ENCODE data around the gene RPL26. TPM values are rescaled to one million over a fixed set of nuclear protein-coding genes. Genes with fewer than 3 reads are reported as not detected.

Gene RPL26
- 2,352 and 2,379 TPM in 2 replicates for total RNA-seq

DNA sequence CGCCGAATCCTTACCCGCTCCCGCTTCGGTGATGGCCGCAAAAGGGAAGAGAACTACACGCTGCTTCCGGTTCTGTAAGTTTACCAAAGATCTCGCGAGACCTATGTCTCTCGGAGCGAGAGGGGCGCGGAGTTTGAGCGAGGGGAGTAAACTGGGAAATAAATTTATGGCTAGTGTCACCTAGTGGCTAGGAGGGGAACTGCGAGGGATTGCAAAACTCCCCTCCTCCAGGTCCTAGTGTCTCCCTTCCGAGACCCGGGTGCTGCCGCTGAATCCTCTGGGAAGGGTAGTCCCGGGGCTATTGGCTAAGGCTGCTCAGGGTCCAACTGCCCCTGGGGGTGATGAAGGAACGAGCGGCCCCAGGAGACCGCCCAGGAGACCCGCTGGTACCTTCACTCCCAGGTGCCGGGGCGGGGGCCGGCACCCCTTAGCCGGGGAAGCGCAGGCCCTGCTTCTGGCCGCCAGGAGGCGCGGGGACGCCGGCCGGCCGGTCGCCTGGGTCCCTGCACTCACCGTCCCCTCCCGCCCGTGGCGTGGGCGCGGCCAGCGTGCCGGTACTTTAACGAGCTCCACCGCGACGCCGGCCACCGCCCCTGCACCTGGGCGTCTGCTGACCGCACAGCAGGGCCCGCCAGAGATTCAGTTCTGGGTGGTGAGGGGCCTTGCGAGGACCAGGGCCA lies at the start of gene RPL26:
RPL26 (minus strand) TSS at position 51 of the 680 bp plus-strand sequence. CDS start 883 bp downstream, outside the sequence.
- H3K27me3 Mint-ChIP-seq (ENCODE audit: low read depth) = no peaks in the 10 kb centered on the region
- intact Hi-C loops (cut with micrococcal nuclease) = loop anchor here (1.0 to 10.0 kb wide), 4 partner anchors 52 to 364 kb away; partner anchors contain the start of gene NDEL1
- H3K27ac Mint-ChIP-seq = peak within 1 kb of the TSS; percentile 96
- H3K4me3 Mint-ChIP-seq (ENCODE audit: low read depth) = peak within 1 kb of the TSS; percentile 99
- DNase-seq (ENCODE audit: low spot score) = peak; percentile 94
- H3K4me1 Mint-ChIP-seq (ENCODE audit: low read depth) = peaks cover 33% of the 10 kb centered on the region
- H3K9me3 Mint-ChIP-seq = no peaks in the 10 kb centered on the region
- peaks cover 49% of the 10 kb centered on the region for H3K36me3 Mint-ChIP-seq (ENCODE audit: low read depth)

GRCh38 chr17:8430966-8431365 lies 48.0 kb upstream of the RPL26 start:
- no peak overlapping the region for H3K4me3 Mint-ChIP-seq (ENCODE audit: low read depth)
- H3K36me3 Mint-ChIP-seq (ENCODE audit: low read depth) = no peaks in the 10 kb centered on the region
- no peak for DNase-seq (ENCODE audit: low spot score)
- intact Hi-C loops (cut with micrococcal nuclease) = no loop called here
- H3K27me3 Mint-ChIP-seq (ENCODE audit: low read depth) = peaks cover 8% of the 10 kb centered on the region
- H3K9me3 Mint-ChIP-seq = no peaks in the 10 kb centered on the region
- H3K27ac Mint-ChIP-seq = no peak overlapping the region
- no peaks in the 10 kb centered on the region for H3K4me1 Mint-ChIP-seq (ENCODE audit: low read depth)

DNA sequence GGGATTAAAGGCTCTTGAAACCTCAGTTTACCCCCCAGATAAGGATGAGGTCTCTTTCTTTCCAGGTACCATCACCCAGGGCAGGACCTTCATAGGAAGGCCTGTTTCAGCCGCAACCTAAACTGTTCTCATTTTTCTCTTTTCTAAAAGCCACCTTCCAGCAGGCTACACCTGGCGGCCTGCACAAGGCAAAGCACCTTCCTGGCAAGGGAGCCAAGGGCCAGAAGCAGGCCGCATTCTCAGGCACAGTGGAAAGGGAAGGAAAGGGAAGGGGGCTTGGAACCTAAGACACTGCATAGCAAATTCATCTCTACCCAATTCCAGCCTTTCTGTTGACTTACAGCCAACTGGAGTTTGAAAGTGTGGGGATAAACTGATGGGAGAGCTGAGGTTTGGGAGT lies 43.8 kb upstream of the RPL26 start:
- H3K27ac Mint-ChIP-seq = no peak overlapping the region
- peaks cover 25% of the 10 kb centered on the region for H3K27me3 Mint-ChIP-seq (ENCODE audit: low read depth)
- H3K9me3 Mint-ChIP-seq = no peaks in the 10 kb centered on the region
- no peaks in the 10 kb centered on the region for H3K36me3 Mint-ChIP-seq (ENCODE audit: low read depth)
- no peaks in the 10 kb centered on the region for H3K4me1 Mint-ChIP-seq (ENCODE audit: low read depth)
- DNase-seq (ENCODE audit: low spot score) = peak; percentile 4
- no peak overlapping the region for H3K4me3 Mint-ChIP-seq (ENCODE audit: low read depth)
- intact Hi-C loops (cut with micrococcal nuclease) = no loop called here

GRCh38 chr17:8426094-8426720 lies 43.2 kb upstream of the RPL26 start:
- Mint-ChIP-seq H3K4me1 (ENCODE audit: low read depth) (no peaks in the 10 kb centered on the region), H3K9me3 (no peaks in the 10 kb centered on the region), H3K27ac (no peak overlapping the region), H3K4me3 (ENCODE audit: low read depth) (no peak overlapping the region), H3K27me3 (ENCODE audit: low read depth) (peaks cover 27% of the 10 kb centered on the region), H3K36me3 (ENCODE audit: low read depth) (no peaks in the 10 kb centered on the region)
- intact Hi-C loops (cut with micrococcal nuclease) = no loop called here
- peak; percentile 4 for DNase-seq (ENCODE audit: low spot score)

- no peaks in the 10 kb centered on the region for H3K9me3 Mint-ChIP-seq
- peaks cover 2% of the 10 kb centered on the region for H3K4me1 Mint-ChIP-seq (ENCODE audit: low read depth)
- no peak overlapping the region for H3K4me3 Mint-ChIP-seq (ENCODE audit: low read depth)
- intact Hi-C loops (cut with micrococcal nuclease) = no loop called here
- H3K36me3 Mint-ChIP-seq (ENCODE audit: low read depth) = no peaks in the 10 kb centered on the region
- H3K27ac Mint-ChIP-seq = no peak overlapping the region
- no peak for DNase-seq (ENCODE audit: low spot score)
- peaks cover 55% of the 10 kb centered on the region for H3K27me3 Mint-ChIP-seq (ENCODE audit: low read depth)
These were observed 38.6 kb upstream of the RPL26 start for GRCh38 chr17:8421571-8421970.

DNA sequence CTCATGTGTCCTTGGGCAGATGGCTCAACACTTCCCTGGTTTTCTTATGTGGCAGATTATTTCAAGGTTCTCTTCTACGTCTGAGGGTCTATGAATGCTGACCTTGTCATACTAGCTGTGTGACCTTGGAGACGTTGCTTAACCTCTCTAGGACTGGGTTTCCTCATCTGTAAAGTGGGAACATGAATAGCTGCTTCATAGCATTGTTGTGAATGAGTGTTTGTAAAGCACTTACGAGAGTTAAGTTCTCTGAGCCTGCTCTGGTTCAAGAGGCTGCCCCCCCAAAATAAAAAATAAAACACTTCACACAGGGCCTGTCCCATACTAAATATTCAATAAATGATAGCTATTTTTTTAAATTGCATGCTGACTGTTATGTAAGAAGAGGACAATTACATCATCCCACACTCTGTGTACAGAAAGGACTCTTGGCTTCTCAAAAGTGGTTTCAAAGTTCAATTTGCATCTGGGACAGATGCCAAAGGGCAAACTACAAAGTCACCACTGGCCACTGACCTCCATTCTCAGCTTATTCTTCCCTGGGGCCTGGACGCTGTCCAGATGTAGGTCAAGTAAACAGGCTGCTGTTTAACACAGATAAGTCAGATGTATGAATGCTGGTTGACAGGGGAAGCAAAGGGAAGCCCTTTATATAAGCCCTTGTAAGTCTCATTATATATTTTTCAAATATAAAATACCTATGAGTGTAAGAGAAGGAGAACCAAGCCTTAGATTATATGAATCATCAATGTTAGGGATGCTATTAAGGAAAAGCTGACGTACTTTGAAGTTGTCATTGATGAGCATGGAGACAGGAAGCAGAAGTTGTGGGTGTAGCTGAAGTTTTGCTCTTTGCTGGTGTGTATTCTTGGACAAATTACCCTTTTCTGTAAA lies 37.3 kb upstream of the RPL26 start:
- DNase-seq (ENCODE audit: low spot score) = no peak
- Mint-ChIP-seq H3K36me3 (ENCODE audit: low read depth) (no peaks in the 10 kb centered on the region), H3K27ac (no peak overlapping the region), H3K9me3 (no peaks in the 10 kb centered on the region), H3K4me1 (ENCODE audit: low read depth) (peaks cover 2% of the 10 kb centered on the region), H3K4me3 (ENCODE audit: low read depth) (no peak overlapping the region), H3K27me3 (ENCODE audit: low read depth) (peaks cover 63% of the 10 kb centered on the region)
- intact Hi-C loops (cut with micrococcal nuclease) = no loop called here

- Mint-ChIP-seq H3K27ac (no peak overlapping the region), H3K4me3 (ENCODE audit: low read depth) (no peak overlapping the region), H3K36me3 (ENCODE audit: low read depth) (no peaks in the 10 kb centered on the region), H3K4me1 (ENCODE audit: low read depth) (peaks cover 2% of the 10 kb centered on the region), H3K27me3 (ENCODE audit: low read depth) (peaks cover 62% of the 10 kb centered on the region), H3K9me3 (no peaks in the 10 kb centered on the region)
- no peak for DNase-seq (ENCODE audit: low spot score)
- intact Hi-C loops (cut with micrococcal nuclease) = no loop called here
These were observed 36.3 kb upstream of the RPL26 start for GRCh38 chr17:8419305-8419704.

DNA sequence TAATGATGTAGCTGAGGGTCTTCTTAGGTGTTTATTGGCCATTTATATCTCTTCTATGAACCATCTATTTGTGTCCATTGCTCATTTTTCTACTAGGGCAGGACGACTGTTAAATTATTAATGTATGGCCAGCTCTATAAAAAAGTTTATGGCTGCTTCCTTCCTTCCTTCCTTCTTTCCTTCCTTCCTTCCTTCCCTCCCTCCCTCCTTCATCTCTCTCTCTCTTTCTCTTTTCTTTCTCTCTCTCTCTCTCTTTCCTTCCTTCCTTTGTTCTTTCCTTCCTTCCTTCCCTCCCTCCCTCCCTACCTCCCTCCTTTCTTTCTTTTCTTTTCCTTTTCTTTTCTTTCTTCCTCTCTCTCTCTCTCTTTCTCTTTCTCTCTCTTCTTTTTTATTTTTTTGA lies 35.5 kb upstream of the RPL26 start:
- DNase-seq (ENCODE audit: low spot score) = no peak
- Mint-ChIP-seq H3K36me3 (ENCODE audit: low read depth) (no peaks in the 10 kb centered on the region), H3K4me1 (ENCODE audit: low read depth) (peaks cover 4% of the 10 kb centered on the region), H3K27me3 (ENCODE audit: low read depth) (peaks cover 61% of the 10 kb centered on the region), H3K27ac (no peak overlapping the region), H3K9me3 (no peaks in the 10 kb centered on the region), H3K4me3 (ENCODE audit: low read depth) (no peak overlapping the region)
- intact Hi-C loops (cut with micrococcal nuclease) = no loop called here

DNA sequence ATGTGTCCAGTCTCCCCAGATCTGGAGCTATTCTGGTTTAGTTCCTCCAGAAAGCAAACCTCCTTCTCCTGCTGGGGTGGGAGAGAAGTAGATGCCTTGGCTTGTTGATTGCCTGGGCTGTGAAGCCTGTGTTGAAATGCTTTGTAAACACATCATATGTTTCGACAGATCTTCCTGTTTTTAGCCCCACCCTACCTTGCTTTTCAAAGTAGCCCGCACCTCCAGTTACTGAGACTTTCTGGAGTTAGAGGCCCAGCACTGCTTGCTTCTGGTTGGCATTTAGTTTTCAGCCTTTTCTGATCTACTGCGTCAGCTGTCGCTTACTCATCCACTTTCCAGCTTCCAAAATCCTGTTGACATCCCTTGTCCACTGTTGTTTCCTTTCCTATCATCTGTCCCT lies 34.8 kb upstream of the RPL26 start:
- peaks cover 58% of the 10 kb centered on the region for H3K27me3 Mint-ChIP-seq (ENCODE audit: low read depth)
- H3K4me1 Mint-ChIP-seq (ENCODE audit: low read depth) = peaks cover 10% of the 10 kb centered on the region
- H3K4me3 Mint-ChIP-seq (ENCODE audit: low read depth) = no peak overlapping the region
- H3K36me3 Mint-ChIP-seq (ENCODE audit: low read depth) = no peaks in the 10 kb centered on the region
- H3K9me3 Mint-ChIP-seq = no peaks in the 10 kb centered on the region
- intact Hi-C loops (cut with micrococcal nuclease) = no loop called here
- DNase-seq (ENCODE audit: low spot score) = no peak
- no peak overlapping the region for H3K27ac Mint-ChIP-seq

DNA sequence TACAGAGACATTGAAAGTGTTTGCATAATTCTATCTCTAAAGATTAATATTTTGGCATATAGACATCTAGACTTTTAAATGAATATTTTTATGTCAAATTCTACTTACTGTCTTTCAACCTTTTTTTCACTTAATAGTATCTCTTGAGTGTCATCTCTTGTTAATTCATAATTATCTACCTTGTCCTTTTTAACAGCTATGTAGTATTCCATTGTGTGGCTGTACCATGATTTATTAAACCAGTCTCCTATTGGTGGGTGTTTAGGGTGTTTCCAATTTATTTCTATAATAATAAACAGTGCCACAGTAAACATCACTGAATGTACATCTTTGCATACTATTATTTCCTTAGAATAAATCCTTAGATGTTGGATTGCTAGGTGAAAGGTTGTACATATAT lies 30.9 kb upstream of the RPL26 start:
- intact Hi-C loops (cut with micrococcal nuclease) = no loop called here
- Mint-ChIP-seq H3K4me3 (ENCODE audit: low read depth) (no peak overlapping the region), H3K27me3 (ENCODE audit: low read depth) (peaks cover 58% of the 10 kb centered on the region)

GRCh38 chr17:8413328-8413727 lies 30.3 kb upstream of the RPL26 start:
- H3K4me1 Mint-ChIP-seq (ENCODE audit: low read depth) = peaks cover 18% of the 10 kb centered on the region
- DNase-seq (ENCODE audit: low spot score) = no peak
- H3K27me3 Mint-ChIP-seq (ENCODE audit: low read depth) = peaks cover 54% of the 10 kb centered on the region
- H3K4me3 Mint-ChIP-seq (ENCODE audit: low read depth) = no peak overlapping the region
- intact Hi-C loops (cut with micrococcal nuclease) = no loop called here
- H3K9me3 Mint-ChIP-seq = no peaks in the 10 kb centered on the region
- no peaks in the 10 kb centered on the region for H3K36me3 Mint-ChIP-seq (ENCODE audit: low read depth)
- H3K27ac Mint-ChIP-seq = no peak overlapping the region

More for the DNA sequence above, 30.9 kb upstream of the RPL26 start:
- no peak for DNase-seq (ENCODE audit: low spot score)
- Mint-ChIP-seq H3K4me1 (ENCODE audit: low read depth) (peaks cover 18% of the 10 kb centered on the region), H3K36me3 (ENCODE audit: low read depth) (no peaks in the 10 kb centered on the region), H3K27ac (no peak overlapping the region), H3K9me3 (no peaks in the 10 kb centered on the region)

- no peaks in the 10 kb centered on the region for H3K9me3 Mint-ChIP-seq
- no peak overlapping the region for H3K27ac Mint-ChIP-seq
- H3K4me3 Mint-ChIP-seq (ENCODE audit: low read depth) = no peak overlapping the region
- intact Hi-C loops (cut with micrococcal nuclease) = no loop called here
- H3K27me3 Mint-ChIP-seq (ENCODE audit: low read depth) = peaks cover 47% of the 10 kb centered on the region
- no peak for DNase-seq (ENCODE audit: low spot score)
- no peaks in the 10 kb centered on the region for H3K36me3 Mint-ChIP-seq (ENCODE audit: low read depth)
- H3K4me1 Mint-ChIP-seq (ENCODE audit: low read depth) = peaks cover 21% of the 10 kb centered on the region
These were observed 29.1 kb upstream of the RPL26 start for GRCh38 chr17:8412089-8412488.

GRCh38 chr17:8410883-8411238 lies 27.9 kb upstream of the RPL26 start:
- Mint-ChIP-seq H3K4me3 (ENCODE audit: low read depth) (no peak overlapping the region), H3K27me3 (ENCODE audit: low read depth) (peaks cover 35% of the 10 kb centered on the region), H3K4me1 (ENCODE audit: low read depth) (peaks cover 21% of the 10 kb centered on the region), H3K9me3 (no peaks in the 10 kb centered on the region), H3K36me3 (ENCODE audit: low read depth) (no peaks in the 10 kb centered on the region), H3K27ac (no peak overlapping the region)
- intact Hi-C loops (cut with micrococcal nuclease) = loop anchor here (1.0 to 2.0 kb wide), 2 partner anchors 30 to 334 kb away; no protein-coding TSS in a partner anchor
- DNase-seq (ENCODE audit: low spot score) = no peak

Data from activated T-helper 2 cell treated with anti-CD3 and anti-CD28 coated beads, Interferon-gamma antibody, Interleukin-2, Interleukin-4, amounts not matched to agents 10 μg/mL and 5 μg/mL and 100 μg/mL, durations not matched to agents 14 hours and 24 hours and 36 hours (primary cell).